NCI-H2171 treated with DMSO at 0.1 percent for 48 hours (cell line): ENCODE data around the gene ALPG.
"Not testable (repeated sequence)": the region's sequence is repeated elsewhere in the genome, so short reads cannot be mapped to it uniquely, and the experiment has no call there.

ENCODE experiments used
- DNase-seq: peaks from one replicate; lab custom pipeline; 2025; lab: John Stamatoyannopoulos, UW

The ALPG gene

DNA sequence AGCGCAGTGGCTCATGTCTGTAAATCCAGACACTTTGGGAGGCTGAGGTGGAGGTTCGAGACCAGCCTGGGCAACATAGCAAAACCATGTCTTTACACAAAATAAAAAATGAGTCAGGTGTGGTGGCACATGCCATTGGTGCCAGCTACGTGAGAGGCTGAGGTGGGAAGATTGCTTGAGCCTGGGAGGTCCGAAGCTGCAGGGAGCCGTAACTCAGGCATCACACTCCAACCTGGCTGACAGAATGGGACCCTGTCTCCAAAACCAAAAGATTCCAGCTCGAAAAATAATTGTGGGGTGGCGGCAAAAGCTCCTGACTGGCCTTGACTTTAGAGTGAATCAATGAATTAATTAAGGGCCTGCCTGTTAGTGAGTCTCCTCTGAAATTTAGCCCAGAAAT is 29.3 kb upstream of the ALPG start:
- DNase-seq = no peak

DNA sequence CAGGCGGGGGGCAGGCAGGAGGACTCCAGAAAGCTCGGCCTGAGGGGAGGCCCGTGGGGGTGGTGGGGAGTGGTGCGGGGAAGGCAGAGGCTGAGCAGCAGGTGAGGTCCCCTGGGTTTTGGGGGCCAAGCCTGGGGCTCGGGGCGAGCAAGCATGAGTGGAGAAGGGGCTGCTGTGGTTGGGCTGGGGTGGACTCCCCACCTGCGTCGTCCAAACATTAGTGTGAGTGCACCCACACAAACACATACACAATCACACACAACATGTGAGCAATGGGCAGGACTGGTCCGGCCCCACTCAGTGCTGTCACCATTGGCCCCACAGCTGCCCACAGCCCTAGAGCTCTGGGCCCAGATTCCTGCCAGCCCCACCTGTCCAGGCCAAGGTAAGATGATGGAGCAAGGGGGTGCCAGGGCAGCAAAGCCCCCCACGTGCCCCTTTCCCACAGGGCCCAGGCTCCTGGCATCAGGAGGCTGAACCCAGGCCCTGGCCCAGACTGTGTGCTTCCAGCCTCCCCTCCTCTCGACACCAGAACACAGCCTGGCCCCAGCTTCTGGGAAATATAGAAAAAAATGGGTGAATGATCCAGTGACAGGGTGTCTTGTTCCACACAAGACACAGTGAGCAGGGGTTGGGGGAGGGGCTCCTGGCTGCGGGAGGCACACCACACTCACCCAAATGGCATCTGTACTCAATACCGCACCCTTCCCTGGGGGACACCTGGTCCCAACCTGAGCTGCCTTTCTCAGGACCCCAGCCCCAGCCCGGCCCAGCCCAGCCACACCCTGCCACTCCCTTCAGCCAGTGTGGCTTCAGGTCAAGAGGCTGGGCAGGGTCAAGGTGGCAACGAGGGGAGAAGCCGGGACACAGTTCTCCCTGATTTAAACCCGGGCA is 28.6 kb upstream of the ALPG start:
- DNase-seq = peak; percentile 18

GRCh38 chr2:232378735-232379151 is 27.9 kb upstream of the ALPG start, which contains the start of gene ALPP:
ALPP (plus strand) TSS chr2:232378751; CDS start chr2:232378803, 52 bp downstream.
- DNase-seq = not testable (repeated sequence)

DNA sequence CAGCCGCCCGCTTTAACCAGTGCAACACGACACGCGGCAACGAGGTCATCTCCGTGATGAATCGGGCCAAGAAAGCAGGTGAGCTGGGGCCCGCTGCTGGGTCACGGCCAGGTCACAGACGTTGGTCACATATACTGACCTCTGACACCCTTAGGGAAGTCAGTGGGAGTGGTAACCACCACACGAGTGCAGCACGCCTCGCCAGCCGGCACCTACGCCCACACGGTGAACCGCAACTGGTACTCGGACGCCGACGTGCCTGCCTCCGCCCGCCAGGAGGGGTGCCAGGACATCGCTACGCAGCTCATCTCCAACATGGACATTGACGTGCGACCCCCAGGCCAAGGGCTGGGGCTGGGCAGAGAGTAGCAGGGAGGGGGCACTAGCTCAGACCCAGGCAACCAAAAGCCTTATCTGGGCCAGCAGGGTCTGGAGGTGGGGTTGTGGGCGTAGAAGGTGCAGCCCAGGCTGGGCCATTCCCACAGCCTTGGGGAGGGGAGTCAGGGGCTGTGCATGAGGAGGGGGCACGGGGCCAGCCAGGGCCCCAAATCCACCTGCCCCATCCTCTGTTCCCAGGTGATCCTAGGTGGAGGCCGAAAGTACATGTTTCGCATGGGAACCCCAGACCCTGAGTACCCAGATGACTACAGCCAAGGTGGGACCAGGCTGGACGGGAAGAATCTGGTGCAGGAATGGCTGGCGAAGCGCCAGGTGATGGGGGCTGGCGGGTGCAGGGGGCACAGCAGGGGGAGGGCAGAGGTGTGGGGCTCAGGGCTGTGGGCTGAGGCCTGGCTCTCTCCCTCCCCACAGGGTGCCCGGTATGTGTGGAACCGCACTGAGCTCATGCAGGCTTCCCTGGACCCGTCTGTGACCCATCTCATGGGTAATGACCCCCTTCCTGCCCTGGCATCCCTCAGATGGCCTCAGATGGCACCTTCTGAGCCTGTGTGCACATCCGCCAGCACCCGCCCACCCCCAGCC is 26.7 kb upstream of the ALPG start:
- DNase-seq = not testable (repeated sequence)

DNA sequence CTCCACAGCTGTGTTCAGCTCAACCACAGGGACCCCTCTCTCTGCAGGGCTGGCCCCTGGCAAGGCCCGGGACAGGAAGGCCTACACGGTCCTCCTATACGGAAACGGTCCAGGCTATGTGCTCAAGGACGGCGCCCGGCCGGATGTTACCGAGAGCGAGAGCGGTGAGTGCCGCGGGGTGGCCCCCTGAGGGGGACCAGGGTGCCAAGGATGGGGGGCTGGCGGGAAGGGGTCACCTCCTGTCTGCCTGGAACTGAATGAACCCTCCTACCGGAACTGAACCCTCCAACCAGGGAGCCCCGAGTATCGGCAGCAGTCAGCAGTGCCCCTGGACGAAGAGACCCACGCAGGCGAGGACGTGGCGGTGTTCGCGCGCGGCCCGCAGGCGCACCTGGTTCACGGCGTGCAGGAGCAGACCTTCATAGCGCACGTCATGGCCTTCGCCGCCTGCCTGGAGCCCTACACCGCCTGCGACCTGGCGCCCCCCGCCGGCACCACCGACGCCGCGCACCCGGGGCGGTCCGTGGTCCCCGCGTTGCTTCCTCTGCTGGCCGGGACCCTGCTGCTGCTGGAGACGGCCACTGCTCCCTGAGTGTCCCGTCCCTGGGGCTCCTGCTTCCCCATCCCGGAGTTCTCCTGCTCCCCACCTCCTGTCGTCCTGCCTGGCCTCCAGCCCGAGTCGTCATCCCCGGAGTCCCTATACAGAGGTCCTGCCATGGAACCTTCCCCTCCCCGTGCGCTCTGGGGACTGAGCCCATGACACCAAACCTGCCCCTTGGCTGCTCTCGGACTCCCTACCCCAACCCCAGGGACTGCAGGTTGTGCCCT is 25.2 kb upstream of the ALPG start:
- not testable (repeated sequence) for DNase-seq

GRCh38 chr2:232382331-232383225 is 24.1 kb upstream of the ALPG start:
- DNase-seq = no peak

GRCh38 chr2:232384466-232384865 is 22.2 kb upstream of the ALPG start:
- DNase-seq = no peak

DNA sequence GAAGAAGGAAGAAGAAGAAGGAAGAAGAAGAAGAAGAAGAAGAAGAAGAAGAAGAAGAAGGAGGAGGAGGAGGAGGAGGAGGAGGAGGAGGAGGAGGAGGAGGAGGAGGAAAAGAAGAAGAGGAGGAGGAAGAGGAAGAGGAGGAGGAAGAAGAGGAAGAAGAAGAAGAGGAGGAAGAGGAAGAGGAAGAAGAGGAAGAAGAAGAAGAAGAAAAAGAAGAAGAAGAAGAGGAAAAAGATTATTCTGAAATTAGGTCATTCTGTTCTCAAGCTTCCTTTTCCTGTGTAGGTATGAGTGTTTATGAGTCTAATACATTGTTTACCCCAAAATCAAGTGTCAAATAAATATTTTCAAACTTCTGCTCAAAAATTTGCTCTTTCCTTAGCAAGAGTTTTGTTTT is 21.6 kb upstream of the ALPG start:
- not testable (repeated sequence) for DNase-seq

GRCh38 chr2:232385660-232386489 is 20.8 kb upstream of the ALPG start:
- no peak for DNase-seq

GRCh38 chr2:232386490-232386739 is 20.2 kb upstream of the ALPG start:
- DNase-seq = no peak

DNA sequence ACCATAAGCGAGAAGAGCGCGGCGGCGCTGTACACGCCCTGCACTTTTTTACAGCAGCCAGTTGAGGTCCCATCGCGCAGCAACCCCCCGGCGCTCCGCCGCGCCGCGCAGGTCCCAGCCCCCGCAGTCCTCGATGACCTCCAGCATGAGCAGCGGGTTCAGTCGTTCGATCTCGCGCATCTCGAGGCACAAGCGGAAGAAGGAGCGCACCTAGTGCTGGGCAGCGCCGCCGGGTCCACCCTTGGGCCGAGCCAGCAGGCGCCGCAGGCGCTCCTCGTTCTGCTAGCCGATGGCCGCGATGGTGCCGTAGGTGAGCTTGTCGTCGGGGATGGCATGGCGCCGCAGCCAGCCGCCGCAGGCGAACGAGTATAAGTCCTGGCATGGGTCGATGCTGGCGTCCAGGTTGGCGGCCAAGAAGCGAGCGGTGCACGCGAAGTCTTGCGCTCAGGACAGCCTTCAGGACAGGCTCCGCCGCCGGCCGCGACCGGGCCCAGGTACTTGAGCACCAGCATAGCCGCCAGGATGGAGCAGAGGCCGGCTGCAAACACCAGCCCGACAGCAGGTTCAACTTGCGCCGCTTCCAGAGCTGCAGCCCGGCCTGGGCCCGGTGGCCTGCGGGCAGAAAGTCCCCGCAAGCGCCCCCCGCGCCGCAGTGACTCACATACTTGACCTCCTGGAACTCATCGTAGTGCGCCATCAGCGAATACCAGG is 19.7 kb upstream of the ALPG start:
- DNase-seq = no peak

DNA sequence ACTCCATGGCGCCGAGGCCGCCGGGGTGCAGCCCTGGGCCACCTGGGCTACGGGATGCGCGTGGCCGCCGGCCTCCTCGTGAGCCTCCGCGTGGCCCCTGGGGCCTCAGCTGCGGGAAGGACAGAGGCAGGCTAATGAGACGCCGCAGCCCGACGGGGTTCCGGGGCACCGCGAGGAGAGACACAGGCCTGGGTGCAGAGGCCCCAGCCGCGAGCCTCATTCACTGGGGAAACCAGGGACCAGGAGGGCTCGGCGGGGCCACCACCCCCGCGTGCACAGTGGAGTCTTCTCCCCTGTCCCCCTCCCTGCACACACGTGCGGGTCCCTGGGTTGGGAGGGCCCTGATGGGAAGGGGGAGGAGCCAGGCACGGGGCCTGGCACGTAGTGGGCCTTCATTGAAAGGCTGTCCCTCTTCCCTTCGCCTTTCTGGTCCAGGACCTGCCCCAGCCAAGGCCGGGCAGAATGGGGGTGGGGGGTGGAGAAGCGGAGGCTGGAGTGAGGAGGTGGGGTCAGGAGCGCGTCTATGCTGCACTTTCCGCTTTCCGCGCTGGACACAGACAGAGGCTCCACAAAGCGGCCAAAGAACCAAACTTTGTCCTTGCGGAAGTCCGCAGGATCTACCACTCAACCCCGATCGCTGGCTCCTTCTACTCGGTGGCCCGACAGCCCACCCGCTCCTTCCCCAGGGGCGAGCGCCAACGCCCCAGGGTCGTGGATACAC is 19.0 kb upstream of the ALPG start:
- no peak for DNase-seq

DNA sequence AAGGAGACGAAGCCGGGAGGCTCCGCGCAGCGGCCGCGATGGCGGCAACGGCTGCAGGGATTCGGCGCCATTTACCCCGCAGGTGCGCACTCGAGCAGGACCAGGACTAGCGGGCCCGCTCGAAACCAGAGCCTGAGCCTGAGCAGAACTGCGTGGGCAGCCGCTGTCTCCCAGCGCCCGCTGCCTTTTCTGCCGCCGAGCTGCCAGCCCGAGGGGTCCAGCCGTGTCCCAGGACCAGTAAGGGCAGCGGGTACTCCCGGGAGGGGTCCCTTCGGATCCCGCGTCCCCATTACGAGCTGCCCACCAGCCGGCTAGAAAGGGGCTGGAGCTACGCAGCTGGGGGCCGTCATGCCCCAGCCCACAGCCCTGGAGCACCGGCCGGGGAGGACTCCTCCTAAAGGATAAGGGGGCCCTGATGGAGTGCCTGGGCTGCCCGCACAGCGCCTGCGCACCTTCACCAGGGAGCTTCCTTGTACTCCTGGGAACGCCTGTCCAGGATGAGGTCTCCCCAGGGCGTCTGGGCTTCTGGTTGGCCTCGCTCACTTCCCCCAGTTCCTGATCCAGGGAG is 18.2 kb upstream of the ALPG start:
- no peak for DNase-seq

DNA sequence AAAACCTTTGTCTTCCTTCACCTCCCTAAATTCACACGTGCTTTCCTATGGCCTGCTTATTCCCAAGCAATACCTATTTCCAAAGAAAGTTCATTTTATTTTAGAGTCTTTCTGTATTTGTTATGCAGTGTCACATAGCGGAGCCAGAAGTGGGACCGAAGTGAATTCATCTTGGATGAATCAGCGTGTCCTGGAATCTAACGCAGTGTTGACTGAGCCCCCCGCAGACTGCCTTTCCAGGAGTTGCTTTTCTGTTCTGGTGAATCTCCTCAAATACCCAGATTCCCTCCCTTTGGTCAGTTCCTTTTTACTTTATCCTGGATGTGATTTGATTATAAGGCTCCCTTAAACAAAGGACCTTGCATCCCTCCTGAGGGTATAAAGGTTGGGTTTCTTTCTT is 17.3 kb upstream of the ALPG start:
- DNase-seq = no peak

DNA sequence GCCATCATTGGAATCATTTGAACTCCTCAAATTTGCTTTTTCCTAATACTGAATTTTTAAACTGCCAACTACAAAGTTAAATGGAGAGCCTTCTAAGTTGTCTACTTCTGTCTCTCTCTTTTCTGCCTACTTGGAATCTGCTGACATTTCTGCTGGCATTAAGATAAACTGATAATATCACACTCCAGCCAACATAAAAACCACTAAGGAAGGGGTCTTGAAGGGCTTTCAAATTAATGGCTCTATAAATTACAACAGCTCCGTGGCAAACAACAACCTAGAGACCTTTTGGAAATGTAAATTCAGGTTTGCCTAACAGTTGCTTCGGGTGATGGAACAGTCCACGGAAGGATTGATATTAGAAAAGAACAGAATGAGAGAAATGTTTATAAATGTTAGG is 16.0 kb upstream of the ALPG start:
- DNase-seq = no peak

GRCh38 chr2:232393556-232393955 is 13.1 kb upstream of the ALPG start:
- DNase-seq = no peak

DNA sequence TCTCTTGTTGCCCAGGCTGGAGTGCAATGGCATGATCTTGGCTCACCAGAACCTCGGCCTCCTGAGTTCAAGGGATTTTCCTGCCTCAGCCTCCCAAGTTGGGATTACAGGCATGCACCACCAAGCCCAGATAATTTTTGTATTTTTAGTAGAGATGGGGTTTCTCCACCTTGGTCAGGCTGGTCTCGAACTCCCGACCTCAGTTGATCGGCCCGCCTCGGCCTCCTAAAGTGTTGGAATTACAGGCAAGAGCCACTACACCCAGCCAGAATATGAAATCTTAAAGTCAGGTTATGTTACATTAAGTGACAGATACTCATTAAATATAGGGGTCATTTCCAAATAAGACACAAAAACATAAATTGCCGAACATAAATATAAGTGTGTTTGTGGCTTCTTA is 12.2 kb upstream of the ALPG start:
- DNase-seq = not testable (repeated sequence)

DNA sequence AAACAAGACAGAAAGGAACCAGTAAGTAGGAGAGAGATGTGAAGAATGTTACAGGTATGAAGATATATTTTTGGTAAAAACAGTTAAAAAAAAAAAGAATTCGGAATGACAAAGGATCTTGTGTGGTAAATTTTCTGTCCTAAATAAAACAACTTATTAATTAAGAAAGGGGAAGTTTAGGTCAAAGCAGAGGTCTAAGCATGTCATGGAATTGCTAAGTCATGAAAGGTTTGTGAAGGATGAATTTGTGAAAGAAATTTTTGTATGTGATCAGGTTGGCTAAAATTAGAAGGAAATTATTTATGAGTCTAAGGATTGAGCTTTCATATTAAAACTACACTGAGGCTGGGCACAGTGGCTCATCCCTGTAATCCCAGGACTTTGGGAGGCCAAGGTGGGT is 11.1 kb upstream of the ALPG start:
- DNase-seq = no peak
